GM18508 (cell line): ENCODE data around the gene GLYAT.

Source experiments
- ATAC-seq: cut with Tn5 transposase; IDR thresholded peaks from one replicate; pipeline ENCODE4 v1.9.1; 2021; ENCODE audit warnings: moderate number of reproducible peaks; ENCODE audit not compliant: insufficient read depth, unreplicated experiment

Gene GLYAT, protein sequence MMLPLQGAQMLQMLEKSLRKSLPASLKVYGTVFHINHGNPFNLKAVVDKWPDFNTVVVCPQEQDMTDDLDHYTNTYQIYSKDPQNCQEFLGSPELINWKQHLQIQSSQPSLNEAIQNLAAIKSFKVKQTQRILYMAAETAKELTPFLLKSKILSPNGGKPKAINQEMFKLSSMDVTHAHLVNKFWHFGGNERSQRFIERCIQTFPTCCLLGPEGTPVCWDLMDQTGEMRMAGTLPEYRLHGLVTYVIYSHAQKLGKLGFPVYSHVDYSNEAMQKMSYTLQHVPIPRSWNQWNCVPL

DNA sequence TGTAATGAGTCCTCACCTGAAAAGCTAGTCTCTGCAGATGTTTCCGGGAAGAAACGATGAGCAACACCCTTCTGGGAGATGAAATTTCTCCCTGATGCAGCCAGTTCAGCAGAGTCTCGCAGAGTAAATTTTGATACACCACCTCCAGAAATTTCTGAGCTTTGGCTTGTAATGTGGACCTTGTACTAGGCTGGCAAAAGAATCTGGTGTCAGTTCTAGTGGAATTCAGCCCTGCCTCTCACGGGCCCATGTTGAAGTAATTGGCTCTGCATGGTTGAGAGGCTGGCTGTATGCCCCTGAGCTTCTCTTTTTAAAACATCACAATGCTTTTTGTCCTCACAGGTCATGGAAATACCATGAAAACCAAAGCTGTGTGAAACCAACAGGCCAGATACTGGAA, at the start of gene GLYAT:
Gene GLYAT, minus strand, starts transcription at position 125 of the 400 bp plus-strand sequence. CDS start 7,447 bp downstream, outside the sequence.
- ATAC-seq: no peak

DNA sequence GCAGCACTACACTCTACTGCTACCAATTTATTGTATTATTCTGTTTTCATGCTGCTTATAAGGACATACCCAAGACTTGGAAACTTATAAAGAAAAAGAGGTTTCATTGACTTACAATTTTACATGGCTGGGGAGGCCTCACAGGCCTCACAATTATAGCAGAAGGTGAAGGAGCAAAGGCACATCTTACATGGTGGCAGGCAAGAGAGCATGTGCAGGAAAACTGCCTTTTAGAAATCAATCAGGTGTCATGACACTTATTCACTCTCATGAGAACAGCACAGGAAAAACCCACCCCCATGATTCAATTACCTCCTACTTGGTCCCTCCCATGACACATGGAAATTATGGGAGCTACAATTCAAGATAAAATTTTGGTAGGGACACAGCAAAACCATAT, 49.6 kb upstream of the GLYAT start:
- no peak for ATAC-seq

DNA sequence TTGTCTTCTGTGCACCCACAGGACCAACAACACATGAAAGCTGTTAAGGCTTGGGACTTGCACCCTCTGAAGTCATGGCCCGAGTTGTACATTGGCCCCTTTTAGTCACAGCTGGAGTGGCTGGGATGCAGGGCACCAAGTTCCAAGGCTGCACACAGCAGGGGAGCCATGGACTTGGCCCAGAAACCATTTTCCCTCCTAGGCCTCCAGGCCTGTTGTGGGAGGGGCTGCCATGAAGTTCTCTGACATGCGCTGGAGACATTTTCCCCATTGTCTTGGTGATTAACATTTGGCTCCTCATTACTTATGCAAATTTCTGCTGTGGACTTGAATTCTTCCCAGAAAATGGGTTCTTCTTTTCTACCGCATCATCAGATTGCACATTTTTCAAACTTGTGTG, 48.8 kb upstream of the GLYAT start:
- ATAC-seq: no peak

DNA sequence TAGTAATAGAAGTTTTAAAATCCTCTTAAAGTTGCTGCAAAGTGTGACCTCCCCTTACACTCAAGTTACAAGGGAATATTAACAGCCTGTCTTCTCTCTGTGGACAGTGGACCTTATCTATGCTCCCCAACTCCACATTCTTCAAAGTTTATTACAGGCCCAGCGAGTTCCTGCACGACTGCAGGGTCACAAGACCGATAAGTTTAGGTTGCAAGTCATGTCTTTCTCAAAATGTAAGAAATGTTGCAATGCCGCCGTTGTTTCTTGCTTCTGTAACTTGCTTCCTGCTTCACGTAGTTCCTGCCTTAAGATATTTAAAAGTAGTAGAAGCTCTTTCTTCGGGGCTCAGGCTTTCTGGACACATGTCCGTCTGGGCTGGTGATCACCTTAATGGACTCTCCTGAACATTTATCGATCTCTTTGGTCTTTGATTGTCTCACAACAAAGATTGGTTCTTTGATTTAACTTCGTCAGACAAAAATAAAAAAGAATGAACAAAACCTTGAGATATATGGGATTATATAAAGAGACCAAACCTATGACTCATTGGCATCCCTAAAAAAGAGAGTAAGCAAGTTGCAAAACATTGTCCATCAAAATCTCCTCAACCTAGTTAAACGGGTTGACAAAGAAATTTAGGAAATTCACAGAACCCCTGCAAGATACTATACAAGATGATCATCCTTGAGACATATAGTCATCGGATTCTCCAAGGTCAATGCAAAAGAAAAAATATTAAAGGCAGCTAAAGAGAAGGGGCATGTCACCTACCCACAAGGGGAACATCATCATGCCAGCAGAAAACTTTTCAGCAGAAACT, 45.4 kb upstream of the GLYAT start:
- no peak for ATAC-seq

DNA sequence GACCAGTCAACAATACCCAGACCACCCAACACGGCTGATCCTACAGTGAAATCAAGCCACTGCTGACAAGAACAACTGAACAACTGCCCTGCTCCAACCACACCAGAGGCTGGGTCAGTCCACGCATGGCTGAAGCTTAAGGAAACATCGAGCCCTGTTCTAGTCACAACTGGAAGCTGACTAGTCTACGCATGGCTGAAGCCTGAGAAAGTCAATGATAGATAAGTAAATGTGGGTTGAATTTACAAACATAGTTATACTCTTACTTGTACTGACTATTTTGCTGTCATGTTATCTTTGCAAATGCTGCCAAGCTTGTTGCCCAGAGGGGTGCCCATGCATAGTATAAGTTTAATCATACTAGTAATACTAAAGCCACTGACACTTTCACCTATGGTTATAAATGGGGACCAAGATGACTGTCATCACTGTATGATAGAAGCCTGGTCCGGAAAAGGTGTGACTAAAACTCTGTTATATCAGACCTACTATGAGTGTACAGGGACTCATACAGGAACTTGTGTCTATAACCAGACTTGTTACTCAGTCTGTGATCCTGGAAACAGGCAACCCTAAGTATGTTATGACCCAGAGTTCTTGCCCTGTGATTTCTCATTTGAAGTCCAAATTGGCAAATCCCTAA, 43.4 kb upstream of the GLYAT start:
- ATAC-seq: no peak

DNA sequence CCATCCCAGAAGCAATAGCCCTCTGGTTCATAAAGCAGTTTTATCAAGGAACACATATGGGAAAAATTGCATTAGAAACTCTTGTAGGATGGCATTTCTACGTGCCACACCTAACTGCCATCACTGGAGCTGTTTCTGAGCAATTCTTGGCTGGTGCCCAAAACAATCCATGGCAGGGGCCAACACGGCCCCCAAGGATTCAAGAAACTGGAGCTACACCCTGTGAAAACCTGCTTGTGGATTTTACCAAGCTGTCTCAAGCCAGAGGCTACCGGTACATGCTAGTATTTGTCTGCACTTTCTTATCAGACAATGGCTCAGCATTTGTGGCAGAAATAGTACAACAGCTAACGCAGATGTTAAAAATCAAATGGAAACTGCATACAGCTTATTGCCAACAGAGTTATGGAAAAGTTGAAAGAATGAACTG, 42.4 kb upstream of the GLYAT start:
- no peak for ATAC-seq

DNA sequence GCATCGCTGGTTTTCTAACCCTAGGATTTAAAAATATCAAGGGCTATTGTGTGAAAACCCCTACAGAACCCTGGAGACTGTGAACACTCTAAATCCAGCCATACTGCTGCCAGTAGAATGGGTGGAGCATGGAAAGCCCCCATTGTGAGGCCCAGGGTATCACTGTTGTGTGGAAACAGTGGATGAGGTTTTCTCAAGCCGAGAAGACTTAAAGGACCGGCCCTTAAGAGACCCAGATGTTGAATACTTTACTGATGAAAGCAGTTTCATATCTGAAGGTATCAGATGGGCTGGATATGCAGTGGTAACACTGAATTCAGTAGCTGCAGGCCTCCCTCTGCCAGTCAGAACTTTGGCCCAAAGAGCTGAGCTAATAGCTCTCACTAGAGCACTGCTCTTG, 41.6 kb upstream of the GLYAT start:
- ATAC-seq: no peak

DNA sequence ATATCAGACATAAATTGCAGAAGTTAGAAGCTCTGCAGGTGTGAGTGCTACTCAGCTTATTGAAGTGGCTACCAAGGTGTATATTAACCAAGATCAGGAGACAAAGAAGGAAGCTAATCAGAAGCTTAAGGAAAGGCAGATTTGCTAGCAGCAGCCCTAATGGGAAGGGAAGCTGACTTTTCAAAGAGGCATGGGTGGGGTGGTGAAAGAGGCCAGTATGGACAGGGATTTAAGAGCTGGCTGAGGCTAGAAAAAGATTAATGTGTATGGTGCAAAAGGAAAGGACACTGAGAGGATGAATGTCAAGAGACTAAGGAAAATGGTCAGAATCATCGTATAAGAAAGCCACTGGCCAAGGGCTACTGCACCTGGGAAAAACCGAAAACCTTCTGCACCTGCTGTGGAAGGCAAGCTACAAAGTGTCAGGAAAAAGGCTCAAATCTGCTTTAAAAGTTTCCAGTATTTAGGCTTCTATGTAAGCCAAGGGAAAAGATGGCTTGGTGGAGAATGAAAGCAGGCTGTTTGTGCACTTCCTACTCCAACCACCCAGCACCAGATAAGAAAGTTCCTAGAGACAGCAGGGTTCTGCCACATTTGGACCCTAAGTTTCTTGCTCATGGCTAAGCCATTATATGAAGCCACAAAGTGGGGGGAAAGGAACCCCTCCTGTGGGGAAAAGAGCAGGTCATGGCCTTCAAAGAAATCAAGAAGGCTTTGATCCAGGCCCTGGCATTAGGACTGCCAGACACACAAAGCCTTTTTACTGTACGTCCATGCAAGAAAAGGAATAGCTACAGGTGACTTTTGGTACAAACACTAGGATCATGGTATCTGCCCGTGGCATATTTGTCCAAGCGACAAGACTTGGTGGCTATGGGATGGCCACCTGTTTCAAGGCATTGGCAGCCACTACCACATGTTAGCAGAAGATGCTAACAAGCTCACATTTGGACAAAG, 40.9 kb upstream of the GLYAT start:
- ATAC-seq: no peak

DNA sequence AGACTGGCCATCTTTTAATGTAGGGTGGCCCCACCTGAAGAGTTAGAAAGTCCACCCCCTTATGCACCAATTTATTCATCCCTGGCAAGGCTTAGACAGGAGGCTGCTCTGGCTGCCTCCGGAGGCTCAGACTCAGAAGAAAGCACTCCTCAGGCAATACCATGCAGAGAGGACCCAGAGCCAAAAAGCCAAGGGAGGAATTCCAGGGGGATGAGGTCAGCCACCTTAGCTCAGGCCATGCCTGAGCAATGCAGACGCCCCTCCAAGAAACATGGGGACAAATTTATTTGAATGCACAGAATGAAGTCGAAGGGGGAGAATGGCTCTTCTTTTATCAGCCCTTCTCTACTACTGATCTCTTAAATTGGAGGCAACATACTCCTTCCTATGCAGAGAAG, 39.7 kb upstream of the GLYAT start:
- ATAC-seq: no peak

DNA sequence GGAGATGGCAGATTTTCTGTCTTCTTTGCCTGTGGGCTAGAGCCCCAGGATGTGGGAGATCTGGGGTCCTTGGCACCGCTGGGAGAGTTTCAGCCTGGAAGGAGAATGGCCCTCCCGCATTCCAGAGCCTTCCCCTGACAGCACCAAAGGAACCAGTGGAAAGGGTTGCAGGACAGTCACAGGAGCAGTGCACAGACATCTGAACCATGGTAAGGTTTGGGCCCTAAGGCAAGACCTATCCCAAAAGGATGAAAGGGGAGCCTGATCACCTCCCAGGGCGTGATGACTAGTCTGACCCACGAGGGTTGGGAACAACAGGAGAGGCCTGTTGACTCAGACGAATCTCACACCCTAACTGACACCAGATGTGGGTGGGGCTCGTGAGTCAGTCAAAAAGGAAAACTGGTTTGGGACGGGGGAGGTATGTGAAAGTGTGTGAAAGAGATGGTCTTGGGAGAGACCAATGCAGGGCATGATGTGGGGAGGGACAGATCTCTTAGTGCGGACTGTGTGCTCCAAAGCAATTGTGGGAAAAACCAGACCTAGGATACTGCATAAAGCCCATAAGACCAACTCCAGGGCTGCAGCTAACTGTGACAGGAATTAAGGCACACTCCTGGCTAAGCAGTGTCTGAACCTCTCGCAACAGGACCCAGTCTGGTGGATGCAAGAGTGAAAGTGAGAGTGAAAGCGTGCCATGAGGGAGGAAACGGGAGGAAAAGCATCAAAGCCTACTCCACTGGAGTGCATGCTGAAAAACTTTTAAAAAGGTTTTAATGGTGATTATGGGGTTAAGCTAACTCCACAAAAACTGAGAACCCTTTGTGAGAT, 39.1 kb upstream of the GLYAT start:
- no peak for ATAC-seq

DNA sequence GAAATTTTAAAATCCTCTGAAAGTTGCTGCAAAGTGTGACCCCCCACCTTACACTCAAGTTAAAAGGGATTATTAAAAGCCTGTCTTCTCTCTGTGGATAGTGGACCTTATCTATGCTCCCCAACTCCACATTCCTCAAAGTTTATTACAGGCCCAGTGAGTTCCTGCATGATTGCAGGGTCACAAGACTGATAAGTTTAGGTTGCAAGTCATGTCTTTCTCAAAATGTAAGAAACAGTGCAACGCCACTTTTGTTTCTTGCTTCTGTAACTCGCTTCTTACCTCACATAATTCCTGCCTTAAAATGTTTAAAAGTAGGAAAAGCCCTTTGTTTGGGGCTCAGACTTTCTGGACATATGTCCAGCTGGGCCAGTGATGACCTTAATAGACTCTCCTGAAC, 38.4 kb upstream of the GLYAT start:
- ATAC-seq: no peak

DNA sequence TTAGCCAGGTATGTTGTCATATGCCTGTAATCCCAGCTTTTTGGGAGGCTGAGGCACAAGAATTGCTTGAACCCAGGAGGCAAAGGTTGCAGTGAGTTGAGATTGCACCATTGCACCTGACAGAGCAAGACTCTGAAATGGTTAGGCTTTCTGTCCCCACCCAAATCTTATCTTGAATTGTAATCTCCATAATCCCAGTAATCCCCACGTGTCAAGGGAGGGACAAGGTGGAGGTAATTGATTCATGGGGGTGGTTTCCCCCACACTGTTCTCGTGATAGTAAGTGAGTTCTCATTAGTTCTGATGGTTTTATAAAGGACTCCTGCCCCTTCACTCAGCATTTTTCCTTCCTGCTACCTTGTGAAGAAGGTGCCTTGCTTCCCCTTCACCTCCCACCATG, 37.6 kb upstream of the GLYAT start:
- ATAC-seq: no peak

DNA sequence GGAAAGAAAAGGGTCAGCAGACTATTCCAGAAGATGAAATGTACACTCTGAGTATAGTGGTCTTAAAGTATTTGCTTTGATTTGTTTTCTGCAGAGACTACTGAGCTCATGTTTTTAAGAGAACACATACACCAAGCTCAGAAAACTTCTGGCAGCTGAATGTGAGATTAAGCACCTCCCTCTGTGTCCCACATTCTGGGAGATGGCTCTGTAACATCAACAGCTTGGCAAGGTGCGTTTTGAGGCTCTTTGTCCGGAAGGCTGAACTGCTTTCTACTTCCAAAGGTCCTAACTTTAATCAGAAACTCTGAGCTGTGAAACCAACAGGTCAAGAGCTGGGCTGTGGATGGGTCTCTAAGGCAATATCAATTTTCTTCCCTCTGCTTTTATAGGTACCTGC, 36.4 kb upstream of the GLYAT start:
- ATAC-seq: no peak

DNA sequence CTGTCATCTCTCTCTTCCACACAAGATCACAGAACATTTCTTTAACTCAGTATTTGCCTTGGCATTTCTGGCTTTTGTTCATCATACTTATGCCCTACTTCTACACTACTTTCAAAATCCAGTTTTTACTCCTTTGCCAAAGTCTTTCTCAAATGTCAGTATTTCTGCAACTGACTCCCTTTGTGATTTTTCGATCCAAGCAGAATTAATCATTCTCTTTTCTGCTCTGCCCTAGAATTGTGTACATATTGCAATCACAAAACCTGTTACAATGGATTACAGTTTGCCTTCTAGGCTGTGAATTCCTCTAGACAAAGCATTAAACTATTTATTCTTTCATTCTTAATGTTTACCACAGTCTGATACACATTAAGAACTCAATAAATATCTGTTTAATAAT, 33.3 kb upstream of the GLYAT start:
- no peak for ATAC-seq

DNA sequence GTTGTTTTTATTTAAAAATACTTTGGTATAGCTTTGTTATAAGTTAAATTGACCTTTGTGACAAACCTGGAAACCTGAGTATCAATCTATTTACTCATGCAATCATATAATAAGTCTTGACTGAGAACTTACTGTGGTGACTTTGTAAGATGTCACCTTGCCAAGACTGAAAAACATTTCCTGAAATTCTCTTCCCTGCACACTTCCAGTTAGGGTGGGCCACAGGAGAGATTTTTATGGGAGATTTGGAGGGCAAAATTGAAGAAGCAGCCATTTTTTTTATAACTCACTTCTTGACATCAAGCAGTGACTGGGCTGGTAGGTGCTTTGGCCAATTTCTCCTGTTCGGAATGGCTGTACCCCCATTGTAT, 31.4 kb upstream of the GLYAT start:
- ATAC-seq: no peak

DNA sequence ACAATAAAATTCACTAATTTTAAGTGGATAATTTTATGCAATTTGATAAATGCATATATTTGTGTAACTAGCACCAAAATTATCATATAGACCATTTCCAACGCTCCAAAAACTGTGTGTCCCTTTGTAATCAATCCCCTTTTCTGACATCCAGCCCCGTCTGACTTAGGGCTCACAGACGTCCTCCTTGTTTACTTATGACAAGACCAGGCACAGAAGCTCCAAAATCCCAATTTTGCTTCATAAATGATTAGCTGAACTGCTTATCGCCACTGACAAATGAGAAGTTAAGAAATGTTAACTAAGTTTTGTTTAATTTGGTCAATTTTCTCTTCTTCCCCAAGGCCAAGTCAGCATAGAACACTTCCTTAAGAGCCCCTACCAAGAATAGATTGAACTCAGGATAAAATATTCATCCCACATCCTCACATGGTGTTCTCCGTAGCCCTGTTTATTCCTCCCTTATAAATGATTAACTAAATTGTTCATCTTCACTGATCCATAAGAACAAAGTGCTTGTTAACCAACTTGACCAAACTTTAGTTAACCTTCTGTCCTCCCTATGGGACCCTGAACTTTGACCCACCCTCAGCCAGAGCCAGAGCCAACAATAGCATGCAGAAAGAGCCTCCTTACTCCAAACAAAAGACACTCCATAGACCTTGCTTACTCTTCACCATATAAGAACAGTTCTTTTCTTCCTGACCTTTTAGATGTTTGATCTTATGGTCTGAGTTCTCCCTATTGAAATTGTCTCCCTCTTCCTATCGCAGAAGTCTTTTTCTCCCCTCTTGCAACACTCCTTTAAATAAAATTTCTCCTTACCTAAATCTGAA, 30.8 kb upstream of the GLYAT start:
- no peak for ATAC-seq

DNA sequence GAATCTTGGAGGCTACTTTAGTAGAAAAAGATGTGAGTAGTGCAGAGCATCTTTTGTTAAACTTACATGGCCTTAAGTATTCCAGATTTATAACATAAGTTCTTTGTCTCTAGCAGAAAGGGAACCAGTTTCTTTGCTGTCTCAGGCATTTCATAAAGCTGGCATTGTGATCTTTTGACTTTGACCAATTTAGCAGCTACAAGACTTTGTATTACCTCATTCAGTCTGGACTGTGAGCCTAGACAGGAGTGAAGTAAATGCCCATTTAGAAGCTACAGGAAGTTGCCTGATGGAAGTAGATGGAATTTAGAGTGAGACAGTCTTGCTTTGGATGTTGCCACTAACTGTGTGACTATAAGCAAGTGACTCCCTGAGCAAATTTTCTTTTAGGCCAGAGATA, 25.7 kb upstream of the GLYAT start:
- no peak for ATAC-seq

DNA sequence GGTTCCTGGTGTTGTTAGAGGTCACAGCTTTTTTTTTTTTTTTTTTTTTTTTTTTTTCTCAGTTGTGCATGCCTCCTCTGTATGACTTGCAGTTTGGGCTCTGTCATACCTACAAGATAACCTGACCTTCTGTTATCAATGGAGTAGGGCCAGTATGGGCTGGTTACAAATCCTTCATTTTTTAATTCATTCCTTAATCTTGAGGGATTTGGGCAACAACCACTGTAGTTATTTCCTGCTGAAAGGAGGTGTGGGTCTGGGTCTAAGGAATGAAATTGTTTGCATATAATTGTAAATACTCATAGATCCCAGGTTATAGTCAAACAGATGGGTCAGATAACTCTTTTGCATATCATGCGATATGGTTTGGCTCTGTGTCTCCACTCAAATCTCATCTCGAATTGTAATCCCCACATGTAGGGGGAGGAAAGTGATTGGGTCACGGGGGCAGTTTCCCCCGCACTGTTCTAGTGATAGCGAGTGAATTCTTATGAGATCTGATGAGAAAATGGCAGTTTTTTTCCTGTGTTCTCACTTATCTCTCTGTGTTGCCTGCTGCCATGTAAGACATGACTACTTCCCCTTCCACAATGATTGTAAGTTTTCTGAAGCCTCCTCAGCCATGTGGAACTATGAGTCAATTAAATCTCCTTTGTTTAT, 14.1 kb upstream of the GLYAT start:
- ATAC-seq: no peak
